Activated CD4-positive, alpha-beta T cell treated with anti-CD3 and anti-CD28 coated beads for 24 hours (primary cell): ENCODE results near the gene HMGCS2.

Experiments
- DNase-seq, 2 donors: peaks; one replicate each; pipeline ENCODE4 v3.0.0-alpha.2; 2020; ENCODE audit warnings: low read depth in 2 of 2

Gene HMGCS2

GRCh38 chr1:119701659-119702058 lies 67.0 kb downstream of the HMGCS2 start:
- no peak for DNase-seq

GRCh38 chr1:119700326-119700725 lies 68.4 kb downstream of the HMGCS2 start:
- no peak for DNase-seq
